ENCODE measurements around the gene TNNI3.

Gene TNNI3

GRCh38 chr19:55149078-55150003 lies 8.2 kb downstream of the TNNI3 start, which contains the start of gene TNNT1:
Gene TNNT1, minus strand, starts transcription at chr19:55149206. Its CDS starts 2,049 bp downstream, at chr19:55147157.
- DNase-seq: no peak

GRCh38 chr19:55147545-55148251 lies 9.8 kb downstream of the TNNI3 start:
- no peak for DNase-seq

- no peak for DNase-seq
Measured at GRCh38 chr19:55146705-55147273, 10.7 kb downstream of the TNNI3 start.

GRCh38 chr19:55146078-55146704 lies 11.3 kb downstream of the TNNI3 start:
- DNase-seq: no peak

GRCh38 chr19:55145232-55145631 lies 12.3 kb downstream of the TNNI3 start:
- no peak for DNase-seq

GRCh38 chr19:55141696-55142095 lies 15.8 kb downstream of the TNNI3 start:
- no peak for DNase-seq

- peak in 5 of 58 donors; percentile 2 to 13 (median 4) for DNase-seq
Measured at GRCh38 chr19:55137915-55138314, 19.6 kb downstream of the TNNI3 start.

GRCh38 chr19:55136399-55137102 lies 21.0 kb downstream of the TNNI3 start:
- DNase-seq: no peak

GRCh38 chr19:55134736-55135135 lies 22.8 kb downstream of the TNNI3 start:
- no peak for DNase-seq

- no peak for DNase-seq
Measured at GRCh38 chr19:55133639-55134444, 23.7 kb downstream of the TNNI3 start.

- no peak for DNase-seq
Measured at GRCh38 chr19:55132453-55133129, 24.9 kb downstream of the TNNI3 start.

- DNase-seq: no peak
Measured at GRCh38 chr19:55131421-55131820, 26.1 kb downstream of the TNNI3 start.

- no peak for DNase-seq
Measured at GRCh38 chr19:55119053-55119452, 38.5 kb downstream of the TNNI3 start.

GRCh38 chr19:55118401-55118991 lies 39.0 kb downstream of the TNNI3 start:
- peak in 57 of 58 donors; percentile 7 to 87 (median 61) for DNase-seq

GRCh38 chr19:55117663-55118391 lies 39.7 kb downstream of the TNNI3 start:
- DNase-seq: peak; percentile 81 to 100 (median 99)

GRCh38 chr19:55116859-55117662 lies 40.5 kb downstream of the TNNI3 start, which contains the start of gene PPP1R12C:
Gene PPP1R12C, minus strand, starts transcription at chr19:55117637. Its CDS starts 94 bp downstream, at chr19:55117543.
- peak in 8 of 58 donors; percentile 18 to 46 (median 32) for DNase-seq
